Neural progenitor cell (in vitro differentiated cells): Measurements from ENCODE around the gene SRRM4. TPM values are rescaled to one million over a fixed set of nuclear protein-coding genes. Genes with fewer than 3 reads are reported as not detected.

Source experiments
- DNase-seq: peaks from one replicate; pipeline ENCODE4 v3.0.0-alpha.2; 2016; ENCODE audit warnings: low spot score
- H2AFZ ChIP-seq: fragments of 200-600 bp; sonication (generic); replicated peaks from 2 replicates; pipeline ENCODE4 v1.6.1; 2016; ENCODE audit warnings: antibody characterized with exemption
- H3F3A ChIP-seq: fragments of 200-600 bp; sonication (generic); 2 replicates; pipeline ENCODE4 v1.6.1; 2016; ENCODE audit warnings: antibody characterized with exemption, low read depth
- H3K27ac ChIP-seq: fragments of 200-600 bp; sonication (generic); 2 replicates; pipeline ENCODE4 v1.5.1; 2016; ENCODE audit warnings: mild to moderate bottlenecking
- H3K27me3 ChIP-seq: fragments of 200-600 bp; sonication (generic); 2 replicates; pipeline ENCODE4 v1.6.1; 2016; ENCODE audit warnings: mild to moderate bottlenecking, moderate library complexity
- H3K36me3 ChIP-seq: fragments of 200-600 bp; sonication (generic); 2 replicates; pipeline ENCODE4 v1.5.1; 2016
- H3K4me1 ChIP-seq: fragments of 200-600 bp; sonication (generic); 2 replicates; pipeline ENCODE4 v1.6.1; 2016; ENCODE audit warnings: mixed run types
- H3K4me2 ChIP-seq: fragments of 200-600 bp; sonication (generic); 2 replicates; pipeline ENCODE4 v1.6.1; 2016
- H3K4me3 ChIP-seq: fragments of 200-600 bp; sonication (generic); 2 replicates; pipeline ENCODE4 v1.5.1; 2016
- H3K79me2 ChIP-seq: fragments of 200-600 bp; sonication (generic); 2 replicates; pipeline ENCODE4 v1.6.1; 2016; ENCODE audit warnings: low read depth
- H3K9ac ChIP-seq: fragments of 200-600 bp; sonication (generic); 2 replicates; pipeline ENCODE4 v1.6.1; 2016
- H3K9me3 ChIP-seq: fragments of 200-600 bp; sonication (generic); 2 replicates; pipeline ENCODE4 v1.5.1; 2016; ENCODE audit warnings: low read depth
- H4K20me1 ChIP-seq: fragments of 200-600 bp; sonication (generic); 2 replicates; pipeline ENCODE4 v1.6.1; 2016; ENCODE audit warnings: low read depth
- H3K27ac Mint-ChIP-seq: 3 replicates; pipeline ENCODE4 v1.8.0; 2021; ENCODE audit warnings: mixed read lengths
- H3K27me3 Mint-ChIP-seq: 2 replicates; pipeline ENCODE4 v1.8.0; 2022; ENCODE audit warnings: low read depth, mild to moderate bottlenecking, inconsistent platforms, moderate library complexity, mixed read lengths; ENCODE audit not compliant: insufficient read depth
- H3K36me3 Mint-ChIP-seq: 3 replicates; pipeline ENCODE4 v1.8.0; 2021; ENCODE audit warnings: mixed read lengths
- H3K4me1 Mint-ChIP-seq: 3 replicates; pipeline ENCODE4 v1.8.0; 2021; ENCODE audit warnings: mixed read lengths
- H3K4me3 Mint-ChIP-seq: 3 replicates; pipeline ENCODE4 v1.8.0; 2021; ENCODE audit warnings: mild to moderate bottlenecking, moderate library complexity, mixed read lengths
- H3K9me3 Mint-ChIP-seq: 3 replicates; pipeline ENCODE4 v1.8.0; 2020; ENCODE audit warnings: mixed read lengths
- EZH2 ChIP-seq: fragments of 200-600 bp; sonication (generic); IDR thresholded peaks from 2 replicates; pipeline ENCODE4 v1.6.1; 2017; ENCODE audit warnings: antibody characterized with exemption, mild to moderate bottlenecking, moderate library complexity
- EZH2phosphoT487 ChIP-seq: fragments of 200-600 bp; sonication (generic); IDR thresholded peaks from 2 replicates; pipeline ENCODE4 v1.6.1; 2017; ENCODE audit warnings: antibody characterized with exemption
- total RNA-seq: library from RNA; depleted of rRNA; stranded (reverse); fragments of >200 nt; gene quantifications from 2 replicates; pipeline ENCODE4 v1.2.3, GENCODE V29; 2015; ENCODE audit warnings: low replicate concordance
- TF ChIP-seq, protein P1 (sequence below): fragments of 200-600 bp; sonication (generic); IDR thresholded peaks from 2 replicates; pipeline ENCODE4 v1.5.1; 2017; ENCODE audit warnings: antibody characterized with exemption, mild to moderate bottlenecking

Gene SRRM4
- total RNA-seq, 1 donor from 2014 or later, result 0.07 TPM

DNA sequence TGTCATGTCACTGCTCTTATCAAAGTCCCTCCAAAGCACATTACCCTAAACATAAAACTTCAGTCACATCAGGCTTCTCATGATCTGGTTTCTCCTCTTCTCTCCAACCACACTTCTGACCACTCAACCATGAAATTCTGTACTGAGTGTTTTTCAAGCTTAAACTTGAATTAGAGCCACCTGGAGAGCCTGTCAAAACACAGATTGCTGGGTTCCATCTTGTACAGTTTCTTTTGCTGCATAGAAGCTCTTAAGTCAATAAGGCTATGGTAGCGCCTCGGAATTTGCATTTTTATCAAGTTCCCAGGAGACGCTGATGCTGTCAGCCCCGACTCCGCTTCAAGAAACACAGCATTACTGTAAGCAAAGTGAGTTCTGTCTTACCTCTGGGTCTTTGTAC, 16.4 kb upstream of the SRRM4 start:
- no peak overlapping the region for H3K27ac Mint-ChIP-seq
- no peak overlapping the region for H3K4me2 ChIP-seq
- no peak overlapping the region for H3K4me3 Mint-ChIP-seq
- no peak for TF ChIP-seq EZH2phosphoT487
- no peak for TF ChIP-seq EZH2
- TF ChIP-seq, protein P1, sequence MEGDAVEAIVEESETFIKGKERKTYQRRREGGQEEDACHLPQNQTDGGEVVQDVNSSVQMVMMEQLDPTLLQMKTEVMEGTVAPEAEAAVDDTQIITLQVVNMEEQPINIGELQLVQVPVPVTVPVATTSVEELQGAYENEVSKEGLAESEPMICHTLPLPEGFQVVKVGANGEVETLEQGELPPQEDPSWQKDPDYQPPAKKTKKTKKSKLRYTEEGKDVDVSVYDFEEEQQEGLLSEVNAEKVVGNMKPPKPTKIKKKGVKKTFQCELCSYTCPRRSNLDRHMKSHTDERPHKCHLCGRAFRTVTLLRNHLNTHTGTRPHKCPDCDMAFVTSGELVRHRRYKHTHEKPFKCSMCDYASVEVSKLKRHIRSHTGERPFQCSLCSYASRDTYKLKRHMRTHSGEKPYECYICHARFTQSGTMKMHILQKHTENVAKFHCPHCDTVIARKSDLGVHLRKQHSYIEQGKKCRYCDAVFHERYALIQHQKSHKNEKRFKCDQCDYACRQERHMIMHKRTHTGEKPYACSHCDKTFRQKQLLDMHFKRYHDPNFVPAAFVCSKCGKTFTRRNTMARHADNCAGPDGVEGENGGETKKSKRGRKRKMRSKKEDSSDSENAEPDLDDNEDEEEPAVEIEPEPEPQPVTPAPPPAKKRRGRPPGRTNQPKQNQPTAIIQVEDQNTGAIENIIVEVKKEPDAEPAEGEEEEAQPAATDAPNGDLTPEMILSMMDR, result no peak
- peaks cover 5% of the 10 kb centered on the region for H3K27me3 Mint-ChIP-seq
- DNase-seq, result no peak
- H3K4me1 ChIP-seq, result no peaks in the 10 kb centered on the region
- H3K36me3 Mint-ChIP-seq, result no peaks in the 10 kb centered on the region
- H3K9me3 Mint-ChIP-seq, result peaks cover 15% of the 10 kb centered on the region
- H2AFZ ChIP-seq, result no peak overlapping the region
- no peaks in the 10 kb centered on the region for H3K79me2 ChIP-seq
- H4K20me1 ChIP-seq, result no peaks in the 10 kb centered on the region
- H3K27ac ChIP-seq, result no peak overlapping the region
- no peaks in the 10 kb centered on the region for H3K27me3 ChIP-seq
- H3K9ac ChIP-seq, result no peak overlapping the region
- H3K4me3 ChIP-seq, result no peak overlapping the region
- no peaks in the 10 kb centered on the region for H3F3A ChIP-seq
- no peaks in the 10 kb centered on the region for H3K36me3 ChIP-seq
- H3K4me1 Mint-ChIP-seq, result peaks cover 2% of the 10 kb centered on the region
- H3K9me3 ChIP-seq, result no peaks in the 10 kb centered on the region

DNA sequence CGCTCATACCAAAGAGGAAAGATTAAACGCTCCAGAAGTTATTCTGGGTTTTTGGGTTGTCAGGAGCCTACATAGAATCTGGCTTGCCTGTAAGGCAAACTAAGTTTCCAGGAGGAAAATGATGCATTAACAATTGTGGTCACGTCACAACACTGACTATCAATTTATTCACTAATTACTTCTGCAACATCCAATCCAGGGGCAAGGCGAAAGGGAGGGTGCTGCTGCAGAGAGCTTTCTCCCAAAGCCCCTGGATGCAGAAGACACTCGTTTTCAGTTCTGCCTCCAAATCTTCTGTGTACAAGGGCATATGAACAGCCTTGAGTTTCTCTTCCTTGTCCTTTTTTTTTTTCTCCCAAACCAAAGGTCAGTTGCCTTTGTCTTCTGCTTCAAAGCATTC, 10.5 kb upstream of the SRRM4 start:
- no peak for TF ChIP-seq EZH2
- TF ChIP-seq, protein P1, result no peak
- TF ChIP-seq EZH2phosphoT487, result no peak
- H3K36me3 Mint-ChIP-seq, result no peaks in the 10 kb centered on the region
- Histone ChIP-seq H3K36me3 (no peaks in the 10 kb centered on the region), H3K4me3 (no peak overlapping the region), H3K4me1 (peaks cover 12% of the 10 kb centered on the region), H3K4me2 (peak overlapping the region; percentile 35), H3F3A (no peaks in the 10 kb centered on the region), H4K20me1 (no peaks in the 10 kb centered on the region), H3K27me3 (peaks cover 5% of the 10 kb centered on the region), H3K9me3 (no peaks in the 10 kb centered on the region), H2AFZ (no peak overlapping the region), H3K79me2 (no peaks in the 10 kb centered on the region), H3K9ac (no peak overlapping the region), H3K27ac (no peak overlapping the region)
- peaks cover 15% of the 10 kb centered on the region for H3K9me3 Mint-ChIP-seq
- no peak overlapping the region for H3K27ac Mint-ChIP-seq
- H3K4me1 Mint-ChIP-seq, result peaks cover 14% of the 10 kb centered on the region
- peaks cover 2% of the 10 kb centered on the region for H3K27me3 Mint-ChIP-seq
- no peak for DNase-seq
- H3K4me3 Mint-ChIP-seq, result no peak overlapping the region

DNA sequence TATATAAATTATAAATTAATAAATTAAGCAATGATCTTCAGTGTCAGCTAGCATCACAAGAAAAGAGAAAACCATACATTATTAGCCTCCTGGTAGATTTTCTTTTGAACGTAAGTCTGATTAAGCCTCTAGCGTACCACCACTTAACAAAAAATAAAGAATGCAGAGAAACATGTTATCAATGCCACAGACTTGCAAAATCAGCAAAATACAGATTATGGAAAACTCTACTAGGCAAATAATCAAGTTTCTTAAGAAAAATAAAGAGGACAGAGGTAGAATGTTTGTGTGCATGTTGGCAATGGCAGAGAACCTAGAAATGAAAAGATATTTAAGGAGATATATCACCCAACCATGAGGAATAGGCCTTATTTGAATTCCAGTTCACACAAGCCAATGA, 8.4 kb upstream of the SRRM4 start:
- no peak overlapping the region for H3K9ac ChIP-seq

More for the DNA sequence above, 8.4 kb upstream of the SRRM4 start:
- DNase-seq, result no peak
- Histone ChIP-seq H3F3A (no peaks in the 10 kb centered on the region), H3K4me2 (no peak overlapping the region), H4K20me1 (no peaks in the 10 kb centered on the region), H2AFZ (no peak overlapping the region), H3K36me3 (no peaks in the 10 kb centered on the region), H3K4me3 (no peak overlapping the region), H3K27me3 (peaks cover 24% of the 10 kb centered on the region), H3K27ac (no peak overlapping the region), H3K9me3 (no peaks in the 10 kb centered on the region), H3K4me1 (peaks cover 12% of the 10 kb centered on the region), H3K79me2 (no peaks in the 10 kb centered on the region)
- peaks cover 4% of the 10 kb centered on the region for H3K9me3 Mint-ChIP-seq
- no peaks in the 10 kb centered on the region for H3K27me3 Mint-ChIP-seq
- no peak overlapping the region for H3K4me3 Mint-ChIP-seq
- no peaks in the 10 kb centered on the region for H3K36me3 Mint-ChIP-seq
- peaks cover 14% of the 10 kb centered on the region for H3K4me1 Mint-ChIP-seq
- no peak for TF ChIP-seq EZH2
- TF ChIP-seq, protein P1, result no peak
- TF ChIP-seq EZH2phosphoT487, result no peak
- no peak overlapping the region for H3K27ac Mint-ChIP-seq
